ENCODE results near the gene SMOC2. TPM values are rescaled to one million over a fixed set of nuclear protein-coding genes. Genes with fewer than 3 reads are reported as not detected.

SMOC2 gene
- total RNA-seq, 2 donors from 2014 or later: 17.8 to 167 TPM

- DNase-seq (ENCODE audit: low spot score): no peak
- TF ChIP-seq POLR2A (IDR thresholded peaks at IDR 0.05): no peak
- no peak for TF ChIP-seq POLR2AphosphoS5 (IDR thresholded peaks at IDR 0.05)
- TF ChIP-seq, protein P1, sequence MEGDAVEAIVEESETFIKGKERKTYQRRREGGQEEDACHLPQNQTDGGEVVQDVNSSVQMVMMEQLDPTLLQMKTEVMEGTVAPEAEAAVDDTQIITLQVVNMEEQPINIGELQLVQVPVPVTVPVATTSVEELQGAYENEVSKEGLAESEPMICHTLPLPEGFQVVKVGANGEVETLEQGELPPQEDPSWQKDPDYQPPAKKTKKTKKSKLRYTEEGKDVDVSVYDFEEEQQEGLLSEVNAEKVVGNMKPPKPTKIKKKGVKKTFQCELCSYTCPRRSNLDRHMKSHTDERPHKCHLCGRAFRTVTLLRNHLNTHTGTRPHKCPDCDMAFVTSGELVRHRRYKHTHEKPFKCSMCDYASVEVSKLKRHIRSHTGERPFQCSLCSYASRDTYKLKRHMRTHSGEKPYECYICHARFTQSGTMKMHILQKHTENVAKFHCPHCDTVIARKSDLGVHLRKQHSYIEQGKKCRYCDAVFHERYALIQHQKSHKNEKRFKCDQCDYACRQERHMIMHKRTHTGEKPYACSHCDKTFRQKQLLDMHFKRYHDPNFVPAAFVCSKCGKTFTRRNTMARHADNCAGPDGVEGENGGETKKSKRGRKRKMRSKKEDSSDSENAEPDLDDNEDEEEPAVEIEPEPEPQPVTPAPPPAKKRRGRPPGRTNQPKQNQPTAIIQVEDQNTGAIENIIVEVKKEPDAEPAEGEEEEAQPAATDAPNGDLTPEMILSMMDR (IDR thresholded peaks at IDR 0.05): no peak
- intact Hi-C loops (cut with DNase I): no loop called here
Measured at GRCh38 chr6:168577496-168577895, 136.5 kb downstream of the SMOC2 start.

GRCh38 chr6:168578036-168578435 is 137.1 kb downstream of the SMOC2 start:
- TF ChIP-seq, protein P1 (IDR thresholded peaks at IDR 0.05): no peak
- TF ChIP-seq POLR2A (IDR thresholded peaks at IDR 0.05) (no peak), POLR2AphosphoS5 (IDR thresholded peaks at IDR 0.05) (no peak)
- no peaks in the 10 kb centered on the region for H3K27me3 ChIP-seq (replicated peaks; ENCODE audit: insufficient read depth)
- no peaks in the 10 kb centered on the region for H3K9me3 ChIP-seq
- DNase-seq (ENCODE audit: low spot score): no peak
- H3K36me3 ChIP-seq: no peaks in the 10 kb centered on the region
- no peak overlapping the region for H3K27ac ChIP-seq
- WGBS: 87% methylated on average over 8 of the region's 8 CpGs
- H3K4me1 ChIP-seq (replicated peaks): no peaks in the 10 kb centered on the region
- H3K4me3 ChIP-seq: no peak overlapping the region
- intact Hi-C loops (cut with DNase I): no loop called here

More at GRCh38 chr6:168577496-168577895, 136.5 kb downstream of the SMOC2 start:
- no peaks in the 10 kb centered on the region for H3K9me3 ChIP-seq
- H3K4me1 ChIP-seq (replicated peaks): no peaks in the 10 kb centered on the region
- no peak overlapping the region for H3K27ac ChIP-seq
- WGBS: 97% methylated on average over 9 of the region's 9 CpGs
- no peak overlapping the region for H3K4me3 ChIP-seq
- no peaks in the 10 kb centered on the region for H3K36me3 ChIP-seq
- no peaks in the 10 kb centered on the region for H3K27me3 ChIP-seq (replicated peaks; ENCODE audit: insufficient read depth)

GRCh38 chr6:168581236-168581635 is 140.3 kb downstream of the SMOC2 start:
- peak; percentile 34 for DNase-seq (ENCODE audit: low spot score)
- Histone ChIP-seq H3K4me3 (no peak overlapping the region), H3K27me3 (replicated peaks; ENCODE audit: insufficient read depth) (no peaks in the 10 kb centered on the region), H3K4me1 (replicated peaks) (no peaks in the 10 kb centered on the region), H3K9me3 (no peaks in the 10 kb centered on the region), H3K27ac (no peak overlapping the region), H3K36me3 (no peaks in the 10 kb centered on the region)
- intact Hi-C loops (cut with DNase I): no loop called here
- WGBS: 41% methylated on average over 12 of the region's 12 CpGs
- TF ChIP-seq, protein P1 (IDR thresholded peaks at IDR 0.05): no peak
- TF ChIP-seq POLR2A (IDR thresholded peaks at IDR 0.05) (no peak), POLR2AphosphoS5 (IDR thresholded peaks at IDR 0.05) (no peak)

GRCh38 chr6:168581706-168582105 is 140.7 kb downstream of the SMOC2 start:
- TF ChIP-seq POLR2AphosphoS5 (IDR thresholded peaks at IDR 0.05): no peak
- TF ChIP-seq, protein P1 (IDR thresholded peaks at IDR 0.05): no peak
- TF ChIP-seq POLR2A (IDR thresholded peaks at IDR 0.05): no peak
- no peaks in the 10 kb centered on the region for H3K4me1 ChIP-seq (replicated peaks)
- 78% methylated on average over 9 of the region's 9 CpGs for WGBS
- no peaks in the 10 kb centered on the region for H3K36me3 ChIP-seq
- H3K27me3 ChIP-seq (replicated peaks; ENCODE audit: insufficient read depth): no peaks in the 10 kb centered on the region
- no peak overlapping the region for H3K27ac ChIP-seq
- intact Hi-C loops (cut with DNase I): no loop called here
- H3K9me3 ChIP-seq: no peaks in the 10 kb centered on the region
- DNase-seq (ENCODE audit: low spot score): no peak
- H3K4me3 ChIP-seq: no peak overlapping the region

- DNase-seq (ENCODE audit: low spot score): no peak
- H3K27ac ChIP-seq: no peak overlapping the region
- no peak overlapping the region for H3K4me3 ChIP-seq
- no peaks in the 10 kb centered on the region for H3K9me3 ChIP-seq
- WGBS: 85% methylated on average over 21 of the region's 21 CpGs
- no peaks in the 10 kb centered on the region for H3K4me1 ChIP-seq (replicated peaks)
- H3K36me3 ChIP-seq: no peaks in the 10 kb centered on the region
- TF ChIP-seq POLR2AphosphoS5 (IDR thresholded peaks at IDR 0.05): no peak
- no peaks in the 10 kb centered on the region for H3K27me3 ChIP-seq (replicated peaks; ENCODE audit: insufficient read depth)
- intact Hi-C loops (cut with DNase I): no loop called here
Measured at GRCh38 chr6:168582571-168582981, 141.6 kb downstream of the SMOC2 start.

Measured in prostate gland (tissue), 2 donors.